Loucy (cell line): ENCODE measurements around the gene TMEM244.

Source experiments
- H2AFZ ChIP-seq: fragments of 200-600 bp; sonication (generic); 2 replicates; pipeline ENCODE4 v1.6.0; 2016; ENCODE audit warnings: antibody characterized with exemption, mild to moderate bottlenecking, low read length, moderate library complexity
- H3F3A ChIP-seq: fragments of 200-600 bp; 2 replicates; pipeline ENCODE4 v1.6.0; 2016; ENCODE audit warnings: antibody characterized with exemption, low read depth, mild to moderate bottlenecking
- H3K27me3 ChIP-seq: fragments of 200-600 bp; sonication (generic); 2 replicates; pipeline ENCODE4 v1.6.1; 2014; ENCODE audit warnings: low read length, mild to moderate bottlenecking; ENCODE audit not compliant: insufficient read depth, poor library complexity, severe bottlenecking
- H3K36me3 ChIP-seq: fragments of 200-600 bp; sonication (generic); 2 replicates; pipeline ENCODE4 v1.6.1; 2016; ENCODE audit warnings: low read length; ENCODE audit not compliant: insufficient read depth
- H3K4me1 ChIP-seq: fragments of 200-600 bp; sonication (generic); 2 replicates; pipeline ENCODE4 v1.5.1; 2014; ENCODE audit warnings: low read length, mild to moderate bottlenecking; ENCODE audit not compliant: insufficient read depth, poor library complexity, severe bottlenecking
- H3K4me2 ChIP-seq: fragments of 200-600 bp; sonication (generic); 2 replicates; pipeline ENCODE4 v1.6.0; 2014; ENCODE audit warnings: antibody characterized with exemption, low read length, low read depth, mild to moderate bottlenecking; ENCODE audit not compliant: poor library complexity, severe bottlenecking
- H3K4me3 ChIP-seq: fragments of 200-600 bp; sonication (generic); 2 replicates; pipeline ENCODE4 v1.5.1; 2014; ENCODE audit warnings: low read length, mild to moderate bottlenecking, mixed read lengths; ENCODE audit not compliant: poor library complexity, severe bottlenecking
- H3K79me2 ChIP-seq: fragments of 200-600 bp; sonication (generic); 2 replicates; pipeline ENCODE4 v1.6.1; 2014; ENCODE audit warnings: low read length; ENCODE audit not compliant: insufficient read depth
- H3K9ac ChIP-seq: fragments of 200-600 bp; sonication (generic); 2 replicates; pipeline ENCODE4 v1.6.0; 2014; ENCODE audit warnings: mild to moderate bottlenecking, low read depth, low read length, moderate library complexity; ENCODE audit not compliant: poor library complexity, severe bottlenecking
- H3K9me2 ChIP-seq: fragments of 200-600 bp; sonication (generic); replicated peaks from 2 replicates; pipeline ENCODE4 v1.6.1; 2016; ENCODE audit warnings: low read depth, low read length, mixed read lengths
- H3K9me3 ChIP-seq: fragments of 200-600 bp; sonication (generic); 2 replicates; pipeline ENCODE4 v1.6.1; 2014; ENCODE audit warnings: mild to moderate bottlenecking, antibody characterized with exemption, low read length, low read depth; ENCODE audit not compliant: insufficient read depth
- H4K20me1 ChIP-seq: fragments of 200-600 bp; sonication (generic); 2 replicates; pipeline ENCODE4 v1.6.0; 2014; ENCODE audit warnings: antibody characterized with exemption, low read length, mild to moderate bottlenecking; ENCODE audit not compliant: insufficient read depth, poor library complexity, severe bottlenecking
- EZH2phosphoT487 ChIP-seq: fragments of 200-600 bp; IDR thresholded peaks from 2 replicates; pipeline ENCODE4 v1.6.1; 2018; ENCODE audit warnings: antibody characterized with exemption, mild to moderate bottlenecking, moderate library complexity, borderline replicate concordance
- TF ChIP-seq, protein P1 (sequence below): fragments of 200-600 bp; sonication (generic); conservative IDR thresholded peaks from 2 replicates; pipeline ENCODE4 v1.5.1; 2014; ENCODE audit warnings: mild to moderate bottlenecking, antibody characterized with exemption, low read length

TMEM244 gene, protein sequence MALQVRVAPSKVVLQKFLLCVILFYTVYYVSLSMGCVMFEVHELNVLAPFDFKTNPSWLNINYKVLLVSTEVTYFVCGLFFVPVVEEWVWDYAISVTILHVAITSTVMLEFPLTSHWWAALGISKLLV

DNA sequence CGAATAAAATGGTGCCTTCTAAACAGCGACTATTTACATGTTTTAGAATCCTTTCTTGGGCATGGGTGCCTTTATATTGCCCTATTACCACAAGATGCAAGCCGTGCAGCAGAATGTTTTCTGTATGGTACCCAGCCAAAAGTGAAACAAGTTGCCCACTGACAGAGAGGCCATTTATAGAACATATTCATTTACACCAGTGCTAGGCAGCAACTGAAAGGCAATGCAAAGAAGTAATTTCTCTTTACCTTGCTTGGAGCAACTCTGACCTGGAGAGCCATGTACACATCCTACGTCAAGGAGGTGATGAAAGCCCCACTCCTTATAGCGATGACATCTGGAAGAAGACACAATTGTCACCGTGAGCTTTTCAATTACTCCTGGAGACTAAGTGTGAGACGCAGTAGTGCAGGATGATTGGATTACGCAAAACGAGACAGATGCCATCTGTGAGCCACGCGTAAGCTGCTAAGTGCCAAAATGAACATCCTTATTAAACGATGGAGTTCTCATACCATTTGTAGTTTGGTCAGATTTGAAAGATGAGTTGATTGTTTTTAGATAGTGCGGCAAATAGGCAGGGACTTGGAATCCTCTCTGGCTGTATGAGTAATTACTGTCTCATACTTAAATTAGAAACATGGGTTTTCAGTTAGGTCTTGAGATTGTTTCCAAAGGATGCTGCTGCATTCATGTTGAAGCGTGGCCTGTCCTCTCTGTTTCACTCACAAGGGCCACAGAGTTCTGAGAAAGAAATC is at the start of gene TMEM244:
Gene TMEM244 (minus strand): TSS at position 408 of the 758 bp plus-strand sequence. CDS start 127 bp downstream, at position 281.
- H3K9me2 ChIP-seq = no peaks in the 10 kb centered on the region
- no peak within 1 kb of the TSS for H3K4me3 ChIP-seq
- no peaks in the 10 kb centered on the region; the same call in 1 of the 2 replicates for H3K9me3 ChIP-seq
- no peaks in the 10 kb centered on the region for H3F3A ChIP-seq
- H2AFZ ChIP-seq = no peak within 1 kb of the TSS
- H3K79me2 ChIP-seq = no peaks in the 10 kb centered on the region
- TF ChIP-seq, protein P1, sequence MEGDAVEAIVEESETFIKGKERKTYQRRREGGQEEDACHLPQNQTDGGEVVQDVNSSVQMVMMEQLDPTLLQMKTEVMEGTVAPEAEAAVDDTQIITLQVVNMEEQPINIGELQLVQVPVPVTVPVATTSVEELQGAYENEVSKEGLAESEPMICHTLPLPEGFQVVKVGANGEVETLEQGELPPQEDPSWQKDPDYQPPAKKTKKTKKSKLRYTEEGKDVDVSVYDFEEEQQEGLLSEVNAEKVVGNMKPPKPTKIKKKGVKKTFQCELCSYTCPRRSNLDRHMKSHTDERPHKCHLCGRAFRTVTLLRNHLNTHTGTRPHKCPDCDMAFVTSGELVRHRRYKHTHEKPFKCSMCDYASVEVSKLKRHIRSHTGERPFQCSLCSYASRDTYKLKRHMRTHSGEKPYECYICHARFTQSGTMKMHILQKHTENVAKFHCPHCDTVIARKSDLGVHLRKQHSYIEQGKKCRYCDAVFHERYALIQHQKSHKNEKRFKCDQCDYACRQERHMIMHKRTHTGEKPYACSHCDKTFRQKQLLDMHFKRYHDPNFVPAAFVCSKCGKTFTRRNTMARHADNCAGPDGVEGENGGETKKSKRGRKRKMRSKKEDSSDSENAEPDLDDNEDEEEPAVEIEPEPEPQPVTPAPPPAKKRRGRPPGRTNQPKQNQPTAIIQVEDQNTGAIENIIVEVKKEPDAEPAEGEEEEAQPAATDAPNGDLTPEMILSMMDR = no peak
- no peak for TF ChIP-seq EZH2phosphoT487
- H3K9ac ChIP-seq = no peak within 1 kb of the TSS
- no peaks in the 10 kb centered on the region for H3K27me3 ChIP-seq
- no peaks in the 10 kb centered on the region for H3K4me1 ChIP-seq
- H3K4me2 ChIP-seq = no peak within 1 kb of the TSS
- no peaks in the 10 kb centered on the region for H3K36me3 ChIP-seq
- H4K20me1 ChIP-seq = no peaks in the 10 kb centered on the region

DNA sequence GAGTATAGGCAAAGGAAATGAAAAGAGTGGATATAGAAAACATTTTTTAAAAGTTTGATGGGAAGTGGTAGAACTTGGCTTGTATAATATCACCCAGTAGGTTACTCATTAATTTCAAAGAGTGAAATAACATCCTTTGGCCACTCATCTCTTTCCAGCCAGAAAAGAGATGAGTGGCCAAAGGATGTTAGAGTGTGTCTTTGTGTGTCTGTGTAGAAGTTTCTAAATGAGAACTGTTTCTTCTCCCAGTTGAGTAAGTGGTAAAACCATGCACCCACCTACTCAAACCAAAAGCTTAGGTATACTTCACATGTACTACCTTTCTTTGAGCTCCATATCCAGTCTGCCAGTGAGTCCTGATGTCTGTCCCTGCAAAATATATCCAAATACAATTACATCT is 47.7 kb upstream of the TMEM244 start:
- TF ChIP-seq, protein P1 = no peak
- no peak for TF ChIP-seq EZH2phosphoT487
- H3K27me3 ChIP-seq = no peaks in the 10 kb centered on the region
- no peaks in the 10 kb centered on the region for H3K4me1 ChIP-seq
- no peaks in the 10 kb centered on the region for H3K9me2 ChIP-seq
- H3K36me3 ChIP-seq = no peaks in the 10 kb centered on the region
- H3K4me3 ChIP-seq = no peak overlapping the region
- H3F3A ChIP-seq = no peaks in the 10 kb centered on the region
- no peaks in the 10 kb centered on the region for H3K79me2 ChIP-seq
- H4K20me1 ChIP-seq = no peaks in the 10 kb centered on the region
- H2AFZ ChIP-seq = no peak overlapping the region
- no peak overlapping the region for H3K9ac ChIP-seq
- no peaks in the 10 kb centered on the region for H3K9me3 ChIP-seq
- H3K4me2 ChIP-seq = no peak overlapping the region

DNA sequence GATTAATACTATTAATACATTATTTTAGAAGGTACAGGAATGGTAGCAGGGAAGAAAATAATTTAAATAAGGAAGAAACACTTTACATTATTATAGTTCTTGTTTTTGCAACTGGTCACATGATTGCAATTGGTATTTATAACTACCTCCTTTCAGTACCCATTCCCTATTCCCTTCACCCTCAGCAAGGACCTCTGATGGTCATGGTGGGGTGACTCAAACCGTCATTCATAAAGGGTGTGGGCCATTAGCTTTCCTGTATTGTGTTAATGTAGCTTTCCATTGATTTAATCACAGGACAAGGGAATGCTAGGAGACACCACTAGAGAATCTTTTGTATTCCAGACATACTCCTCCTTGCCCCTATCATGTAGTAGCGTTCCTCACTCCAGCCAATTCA is 47.2 kb upstream of the TMEM244 start:
- no peak overlapping the region for H2AFZ ChIP-seq
- no peak overlapping the region for H3K4me2 ChIP-seq
- H4K20me1 ChIP-seq = no peaks in the 10 kb centered on the region
- TF ChIP-seq, protein P1 = no peak
- TF ChIP-seq EZH2phosphoT487 = no peak
- no peaks in the 10 kb centered on the region for H3K27me3 ChIP-seq
- no peaks in the 10 kb centered on the region for H3K36me3 ChIP-seq
- H3K4me3 ChIP-seq = no peak overlapping the region
- no peaks in the 10 kb centered on the region for H3K4me1 ChIP-seq
- no peaks in the 10 kb centered on the region for H3K79me2 ChIP-seq
- H3K9me3 ChIP-seq = no peaks in the 10 kb centered on the region
- no peaks in the 10 kb centered on the region for H3F3A ChIP-seq
- no peaks in the 10 kb centered on the region for H3K9me2 ChIP-seq
- H3K9ac ChIP-seq = no peak overlapping the region
